GM21447 (cell line): Measurements from ENCODE around the gene MRTFA.
"Not testable (repeated sequence)": the region's sequence is repeated elsewhere in the genome, so short reads cannot be mapped to it uniquely, and the experiment has no call there.

Experiments
- ATAC-seq: cut with Tn5 transposase; IDR thresholded peaks from one replicate; pipeline ENCODE4 v1.9.1; 2021; ENCODE audit not compliant: unreplicated experiment

MRTFA gene

DNA sequence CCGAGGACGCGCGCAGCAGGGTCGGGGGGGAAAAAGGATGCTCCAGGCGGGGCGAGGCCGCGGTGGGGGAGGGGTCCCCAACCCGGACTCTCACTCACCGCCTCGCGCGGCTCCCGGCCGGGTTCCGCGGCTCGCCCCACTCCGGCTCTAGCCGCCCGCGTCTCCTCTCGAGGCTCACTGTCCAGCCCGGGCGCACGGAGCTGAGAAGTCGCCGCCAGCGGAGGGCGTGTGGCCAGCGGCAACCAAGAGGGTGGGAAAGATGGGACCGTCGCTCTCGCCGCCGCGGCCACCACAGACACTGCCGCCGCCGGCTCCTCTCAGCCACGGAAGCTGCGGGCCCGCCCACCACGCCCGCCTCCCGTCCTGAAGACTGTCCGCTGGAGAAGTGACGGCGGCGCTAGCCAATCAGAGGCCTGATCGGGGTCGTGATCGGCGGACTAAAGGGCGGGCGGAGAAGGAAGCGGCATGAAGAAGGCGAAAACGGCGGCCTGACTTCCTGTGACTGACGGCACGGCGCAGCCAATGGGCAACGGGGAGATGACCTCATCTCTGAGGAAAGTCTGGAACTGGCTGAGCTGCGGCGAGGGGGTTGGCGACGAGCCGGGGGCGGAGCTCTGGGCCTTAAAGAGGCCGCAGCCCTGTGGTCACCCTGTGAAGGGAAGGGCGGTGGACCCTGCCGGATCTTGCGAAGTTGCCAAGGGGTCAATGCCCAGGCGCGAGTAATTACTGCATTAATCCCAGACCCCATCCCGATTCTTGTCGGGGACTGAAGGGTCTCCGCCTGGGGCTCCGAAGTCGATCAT is at the start of gene MRTFA:
MRTFA (minus strand) TSS at position 340 of the 803 bp plus-strand sequence.
- peak; percentile 91 for ATAC-seq

DNA sequence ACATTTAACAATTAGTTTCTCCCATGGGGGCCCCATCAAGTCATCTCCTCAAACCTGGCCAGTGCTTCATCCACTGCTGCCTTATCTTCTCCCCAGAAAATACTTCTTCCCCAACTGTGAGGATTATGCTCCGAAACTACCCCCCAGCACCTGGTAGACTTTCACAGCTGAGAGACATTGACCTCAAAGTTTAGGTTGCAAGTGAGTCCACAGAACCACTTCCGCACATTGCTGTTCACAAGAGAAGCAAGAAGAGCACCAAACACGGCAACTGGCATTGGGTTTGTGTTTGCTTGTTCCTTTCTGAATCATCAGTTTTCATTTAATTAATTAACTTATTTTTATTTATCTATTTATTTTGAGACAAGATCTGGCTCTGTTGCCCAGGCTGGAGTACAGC is 48.9 kb upstream of the MRTFA start:
- ATAC-seq: no peak

DNA sequence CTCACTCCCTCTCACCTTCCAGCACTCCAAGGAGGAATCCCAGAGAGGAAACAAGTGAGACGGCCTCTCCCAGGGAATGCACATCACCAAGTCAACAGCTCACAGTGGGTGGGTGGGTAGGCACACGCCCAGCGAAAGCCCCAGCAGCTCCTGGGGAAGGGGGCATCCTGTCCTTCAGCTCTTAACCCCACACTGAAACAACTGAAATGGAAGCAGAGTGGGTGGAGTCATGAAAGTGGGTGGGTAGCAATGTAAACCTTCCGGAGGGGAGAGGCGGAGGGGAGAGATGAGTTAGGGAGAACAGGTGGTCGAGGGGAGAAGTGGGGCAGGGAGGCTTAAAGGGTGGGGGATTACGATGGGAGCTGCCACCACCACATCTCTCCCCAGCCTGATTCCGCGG is 48.2 kb upstream of the MRTFA start:
- ATAC-seq: no peak

DNA sequence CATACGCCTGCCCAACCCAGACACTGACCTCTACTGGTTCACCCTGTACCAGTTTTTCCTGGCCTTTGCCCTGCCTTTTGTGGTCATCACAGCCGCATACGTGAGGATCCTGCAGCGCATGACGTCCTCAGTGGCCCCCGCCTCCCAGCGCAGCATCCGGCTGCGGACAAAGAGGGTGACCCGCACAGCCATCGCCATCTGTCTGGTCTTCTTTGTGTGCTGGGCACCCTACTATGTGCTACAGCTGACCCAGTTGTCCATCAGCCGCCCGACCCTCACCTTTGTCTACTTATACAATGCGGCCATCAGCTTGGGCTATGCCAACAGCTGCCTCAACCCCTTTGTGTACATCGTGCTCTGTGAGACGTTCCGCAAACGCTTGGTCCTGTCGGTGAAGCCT is 44.9 kb upstream of the MRTFA start:
- no peak for ATAC-seq

DNA sequence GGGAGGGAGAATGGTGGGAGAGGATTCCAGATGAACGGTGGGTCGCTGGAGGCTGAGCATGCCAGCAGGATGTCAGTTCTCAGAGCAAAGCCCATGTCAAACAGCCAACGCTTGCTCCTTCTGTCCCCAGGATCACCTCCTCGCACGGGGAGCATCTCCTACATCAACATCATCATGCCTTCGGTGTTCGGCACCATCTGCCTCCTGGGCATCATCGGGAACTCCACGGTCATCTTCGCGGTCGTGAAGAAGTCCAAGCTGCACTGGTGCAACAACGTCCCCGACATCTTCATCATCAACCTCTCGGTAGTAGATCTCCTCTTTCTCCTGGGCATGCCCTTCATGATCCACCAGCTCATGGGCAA is 44.3 kb upstream of the MRTFA start:
- ATAC-seq: no peak

DNA sequence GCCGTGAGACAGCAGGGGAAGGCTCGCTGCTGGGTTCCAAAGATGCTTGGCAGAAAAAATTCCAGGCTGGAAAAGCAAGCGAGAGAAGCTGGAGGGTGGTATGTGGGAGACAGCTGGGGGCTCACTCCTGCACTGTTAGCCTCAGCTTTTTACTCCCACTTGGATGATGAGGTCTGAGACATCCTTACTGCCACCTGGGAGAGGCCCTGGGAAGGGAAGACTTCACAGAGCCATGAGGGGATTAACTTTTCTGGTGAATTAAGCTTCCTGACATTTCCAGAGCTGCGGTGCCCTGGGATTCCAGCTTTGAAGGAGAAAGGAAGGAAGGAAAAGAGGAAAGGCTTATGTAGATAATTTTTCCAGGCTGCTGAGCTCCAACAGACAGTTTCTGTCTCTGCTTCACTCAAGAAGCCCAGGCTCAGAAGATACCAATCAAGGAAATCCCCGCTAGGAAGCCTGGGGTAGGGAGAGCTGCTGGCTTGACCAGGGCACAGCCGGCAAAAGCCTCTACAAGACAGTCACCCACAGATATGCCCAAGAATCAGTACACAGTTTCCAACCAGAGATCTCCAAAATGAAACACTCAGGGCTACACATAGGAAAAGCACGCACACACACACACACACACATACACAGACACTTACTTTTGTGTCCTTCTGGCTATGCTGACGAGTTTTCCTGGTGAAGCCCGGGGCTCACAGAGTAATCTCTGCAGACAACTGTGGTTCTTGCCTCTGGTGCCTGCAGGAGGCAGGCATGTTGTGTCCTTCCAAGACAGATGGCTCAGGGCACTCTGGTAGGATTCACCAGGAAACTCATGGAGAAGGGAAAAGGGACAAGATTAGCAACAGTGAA is 43.7 kb upstream of the MRTFA start:
- ATAC-seq: no peak

DNA sequence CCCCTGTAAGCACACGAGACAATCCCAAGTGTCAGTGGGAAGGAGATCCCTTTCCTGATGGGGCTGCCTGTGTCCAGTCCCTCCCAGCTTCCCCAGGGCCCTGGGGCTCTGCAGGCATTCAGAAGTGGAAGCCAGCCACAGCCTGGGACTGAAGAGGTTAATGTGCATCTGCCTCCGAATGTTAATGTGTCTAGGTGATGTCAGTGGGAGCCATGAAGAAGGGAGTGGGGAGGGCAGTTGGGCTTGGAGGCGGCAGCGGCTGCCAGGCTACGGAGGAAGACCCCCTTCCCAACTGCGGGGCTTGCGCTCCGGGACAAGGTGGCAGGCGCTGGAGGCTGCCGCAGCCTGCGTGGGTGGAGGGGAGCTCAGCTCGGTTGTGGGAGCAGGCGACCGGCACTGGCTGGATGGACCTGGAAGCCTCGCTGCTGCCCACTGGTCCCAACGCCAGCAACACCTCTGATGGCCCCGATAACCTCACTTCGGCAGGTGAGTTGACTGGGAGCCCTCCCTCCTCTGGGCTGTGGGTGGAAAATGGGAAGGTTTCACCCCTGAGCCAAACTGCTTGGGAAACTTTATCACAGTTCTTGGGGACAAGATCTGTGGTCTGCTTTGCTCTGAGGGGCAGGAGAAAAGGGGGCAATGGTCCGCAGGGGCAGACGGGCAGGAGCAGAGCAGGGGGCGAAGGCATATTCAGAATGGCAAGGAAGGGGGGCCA is 42.9 kb upstream of the MRTFA start, which contains the start of gene MCHR1:
MCHR1 (plus strand) TSS at position 236 of the 715 bp plus-strand sequence; CDS start at position 405, 169 bp downstream.
- ATAC-seq: no peak

DNA sequence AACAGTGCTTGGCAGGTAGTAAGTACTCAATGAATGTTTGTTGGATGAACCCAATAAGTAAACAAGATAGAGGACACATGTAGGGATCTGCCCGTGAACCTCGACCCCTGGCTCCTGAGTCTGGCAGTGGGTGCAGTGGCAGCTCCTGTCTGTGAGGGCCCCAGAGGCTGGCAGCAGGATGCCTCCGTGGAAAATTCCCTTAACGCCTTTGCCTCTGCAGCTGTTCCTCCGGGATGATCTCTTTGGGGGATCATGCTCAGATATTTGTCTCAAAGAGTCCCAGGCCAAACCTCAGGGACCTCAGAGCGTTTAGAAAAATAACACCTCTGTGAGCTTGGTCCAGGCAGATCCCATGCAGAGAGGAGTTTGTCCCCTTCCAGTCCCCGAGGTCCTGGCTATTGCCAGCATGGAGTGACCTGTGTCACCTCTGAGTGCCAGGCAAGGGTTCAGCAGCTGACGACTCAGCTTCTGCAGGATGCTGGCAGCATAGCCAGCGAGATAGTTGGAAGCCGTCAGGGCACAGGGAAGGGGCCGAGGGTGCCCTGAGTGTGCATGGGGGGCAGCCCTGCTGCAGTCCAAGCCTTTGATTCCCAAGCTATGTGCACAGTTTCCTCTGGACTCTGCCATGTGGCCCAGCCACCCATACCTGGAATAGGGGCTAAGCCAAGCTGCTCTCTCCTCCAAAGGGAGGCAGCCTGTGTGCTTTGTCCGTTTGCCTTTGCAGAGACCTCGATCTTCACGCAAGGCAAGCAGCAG is 42.2 kb upstream of the MRTFA start:
- ATAC-seq: no peak

DNA sequence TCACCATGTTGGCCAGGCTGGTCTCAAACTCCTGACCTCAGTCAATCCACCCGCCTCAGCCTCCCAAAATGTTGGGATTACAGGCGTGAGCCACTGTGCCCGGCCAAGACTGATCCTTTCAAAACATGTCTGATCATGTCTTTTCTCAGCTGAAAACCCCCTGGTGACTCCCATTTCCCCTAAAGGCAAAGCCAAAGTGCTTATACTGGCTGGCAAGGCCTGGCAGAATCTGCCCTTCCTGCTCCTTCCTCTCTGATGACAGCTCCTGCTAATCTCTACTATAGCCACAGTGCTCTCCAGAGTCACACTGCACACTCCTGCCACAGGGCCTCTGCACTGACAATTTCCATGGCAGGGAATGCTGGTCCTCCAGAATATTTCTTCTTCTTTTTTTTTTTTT is 40.1 kb upstream of the MRTFA start:
- ATAC-seq: no peak

DNA sequence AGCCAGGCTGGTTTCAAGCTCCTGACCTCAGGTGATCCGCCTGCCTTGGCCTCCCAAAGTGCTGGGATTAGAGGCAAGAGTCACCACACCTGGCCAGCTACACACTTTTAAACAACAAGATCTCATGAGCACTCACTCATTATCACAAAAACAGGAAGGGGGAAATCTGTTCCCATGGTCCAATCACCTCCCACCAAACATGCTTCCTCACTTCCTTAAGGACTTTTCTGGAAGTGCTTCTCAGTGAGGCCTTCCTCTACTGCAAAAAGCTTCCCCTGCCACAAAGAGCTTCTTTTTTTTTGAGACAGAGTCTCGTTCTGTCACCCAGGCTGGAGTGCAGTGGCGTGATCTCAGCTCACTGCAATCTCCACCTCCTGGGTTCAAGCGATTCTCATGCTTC is 39.6 kb upstream of the MRTFA start:
- not testable (repeated sequence) for ATAC-seq

DNA sequence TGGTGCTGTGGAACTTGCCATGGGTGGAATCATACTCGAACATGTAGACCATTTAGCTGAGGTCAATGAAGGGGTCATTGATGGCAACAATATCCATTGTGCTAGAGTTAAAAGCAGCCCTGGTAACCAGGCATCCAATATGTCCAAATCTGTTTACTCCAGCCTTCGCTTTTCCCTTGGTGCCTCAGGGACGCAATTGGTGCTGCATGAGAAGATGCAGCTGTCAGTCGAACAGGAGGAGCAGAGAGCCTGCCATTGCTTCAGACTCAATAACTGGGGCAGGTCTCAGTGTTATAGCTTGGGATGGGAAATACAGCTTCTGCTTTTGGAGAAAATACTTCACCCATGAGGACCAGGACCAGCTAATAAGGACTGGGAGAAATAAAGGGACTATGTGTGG is 37.8 kb upstream of the MRTFA start:
- no peak for ATAC-seq

DNA sequence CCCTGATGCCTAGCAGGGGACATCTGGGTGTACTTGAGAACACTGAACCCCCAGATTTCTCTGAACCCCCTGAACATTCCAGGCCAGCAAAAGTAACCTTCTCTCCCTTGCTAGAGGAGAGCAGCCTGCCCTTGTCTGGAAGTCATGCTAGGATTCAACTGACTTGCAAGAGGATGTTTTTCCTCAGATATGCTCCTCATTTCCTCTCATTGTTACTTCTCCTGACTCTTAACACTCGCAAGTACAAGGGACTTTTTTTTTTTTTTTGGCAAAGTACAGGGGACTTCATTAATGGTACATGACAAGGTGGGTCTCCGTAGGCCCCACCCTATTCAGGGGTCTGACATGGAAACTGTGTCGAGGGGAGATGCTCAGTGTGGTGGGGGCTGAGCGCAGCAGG is 36.5 kb upstream of the MRTFA start:
- ATAC-seq: no peak

DNA sequence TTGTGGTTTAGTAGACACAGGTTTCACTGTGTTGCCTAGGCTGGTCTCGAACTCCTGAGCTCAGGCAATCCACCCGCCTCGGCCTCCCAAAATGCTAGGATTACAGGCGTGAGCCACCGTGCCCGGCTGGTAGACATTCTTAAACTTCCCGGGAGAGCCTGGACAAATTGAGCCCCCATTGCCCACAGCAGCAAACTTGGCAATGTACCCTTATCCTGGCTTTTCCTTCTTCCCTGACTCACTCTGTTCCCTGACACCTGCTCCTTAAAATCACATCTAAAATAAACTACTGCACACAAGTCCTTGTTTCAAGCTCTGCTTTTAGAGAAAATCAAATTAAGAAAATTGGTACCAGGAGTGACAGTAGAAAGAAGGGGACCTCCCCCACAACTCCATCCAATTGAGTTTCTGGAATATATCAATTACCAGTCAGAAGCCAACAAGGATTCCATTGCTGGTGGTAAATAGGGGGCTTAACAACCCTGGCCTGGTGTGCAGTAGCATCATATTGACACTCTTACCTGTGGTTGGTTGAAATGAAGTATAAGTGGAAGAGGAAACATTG is 35.4 kb upstream of the MRTFA start:
- ATAC-seq: no peak

DNA sequence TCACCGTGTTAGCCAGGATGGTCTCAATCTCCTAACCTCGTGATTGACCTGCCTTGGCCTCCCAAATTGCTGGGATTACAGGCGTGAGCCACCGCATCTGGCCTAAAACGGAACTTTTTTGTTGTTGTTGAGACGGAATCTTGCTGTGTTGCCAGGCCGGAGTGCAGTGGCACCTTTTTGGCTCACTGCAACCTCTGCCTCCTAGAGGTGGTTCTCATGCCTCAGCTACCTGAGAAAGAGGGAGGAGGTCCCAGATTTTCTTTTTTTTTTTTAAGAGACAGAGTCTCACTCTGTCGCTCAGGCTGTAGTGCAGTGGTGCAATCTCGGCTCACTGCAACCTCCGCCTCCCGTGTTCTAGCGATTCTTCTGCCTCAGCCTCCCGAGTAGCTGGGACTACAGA is 34.9 kb upstream of the MRTFA start:
- ATAC-seq: no peak

DNA sequence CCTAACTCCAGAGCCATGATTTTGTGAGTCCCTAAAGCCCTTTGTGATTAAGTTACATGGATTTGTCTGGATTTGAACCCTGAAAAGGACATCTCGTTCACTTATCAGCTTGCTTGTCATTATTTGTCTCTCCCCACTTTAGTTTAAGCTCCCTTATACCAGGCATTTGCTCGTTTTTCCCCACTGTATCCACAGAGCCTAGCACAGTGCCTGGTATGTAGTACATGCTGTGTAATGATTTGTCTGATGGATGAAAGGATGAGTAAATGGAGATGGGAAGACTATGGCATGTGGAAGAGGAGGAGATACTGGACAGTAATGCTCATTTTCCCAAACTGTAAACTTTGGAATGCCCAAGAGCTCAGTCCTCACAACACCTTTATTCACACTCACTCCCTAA is 33.5 kb upstream of the MRTFA start:
- ATAC-seq: no peak

DNA sequence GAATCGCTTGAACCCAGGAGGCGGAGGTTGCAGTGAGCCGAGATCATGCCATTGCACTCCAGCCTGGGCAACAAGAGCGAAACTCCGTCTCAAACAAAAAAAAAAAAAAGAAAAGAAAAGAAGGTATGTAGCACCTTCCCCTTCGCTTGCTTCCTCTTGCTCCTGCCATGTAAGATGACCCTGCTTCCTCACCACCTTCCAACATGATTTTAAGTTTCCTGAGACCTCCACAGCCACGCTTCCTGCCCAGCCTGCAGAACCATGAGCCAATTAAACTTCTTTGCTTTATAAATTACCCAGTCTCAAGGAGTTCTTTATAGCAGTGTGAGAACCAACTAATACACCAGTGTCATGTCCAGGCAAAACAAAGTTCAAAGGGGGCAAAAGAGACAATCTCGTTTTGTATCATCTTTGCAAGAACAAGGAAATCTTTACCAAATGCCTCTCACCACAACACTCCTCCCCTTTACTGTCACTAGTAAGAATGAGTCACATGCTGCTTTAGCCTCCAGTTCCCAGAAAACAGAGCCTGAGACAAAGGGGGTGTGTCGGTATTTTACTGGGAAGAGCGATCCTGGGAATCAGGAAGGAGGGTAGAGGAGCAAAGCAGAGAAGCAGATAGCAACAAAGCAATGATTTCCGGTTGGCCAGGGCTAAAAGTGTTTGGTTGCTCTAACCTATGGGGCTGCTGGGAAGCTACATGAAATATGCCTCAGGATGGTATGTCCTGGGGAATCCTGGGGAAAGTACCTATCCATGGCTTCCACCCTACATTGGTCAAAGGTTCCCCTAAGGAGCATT is 32.3 kb upstream of the MRTFA start:
- ATAC-seq: no peak

DNA sequence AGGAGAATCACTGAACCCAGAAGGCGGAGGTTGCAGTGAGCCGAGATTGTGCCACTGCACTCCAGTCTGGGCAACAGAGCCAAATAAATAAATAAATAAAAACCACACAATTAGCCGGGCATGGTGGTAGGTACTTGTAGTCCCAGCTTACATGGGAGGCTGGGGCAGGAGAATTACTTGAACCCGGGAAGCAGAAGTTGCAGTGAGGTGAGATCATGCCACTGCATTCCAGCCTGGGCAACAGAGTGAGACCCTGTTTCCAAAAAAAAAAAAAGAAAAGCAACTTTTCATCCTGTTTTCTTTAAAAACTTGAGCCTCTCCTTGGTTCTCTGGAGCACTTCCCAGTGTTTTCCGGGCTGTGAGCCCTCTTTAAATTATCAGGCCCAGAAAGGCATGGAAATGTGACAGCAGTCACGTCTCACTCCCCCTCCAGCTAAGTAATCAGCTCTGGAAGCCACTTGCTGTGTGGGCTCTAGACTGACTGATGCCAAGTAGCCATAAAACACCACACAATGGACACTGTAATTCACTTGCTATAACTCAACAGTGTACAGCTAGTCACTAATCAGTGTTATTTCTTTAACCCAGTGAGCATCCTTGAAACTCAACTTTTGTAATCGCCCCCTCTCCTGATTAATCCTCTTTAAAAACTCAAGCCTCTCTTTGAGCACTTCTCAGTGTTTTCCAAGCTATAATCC is 29.8 kb upstream of the MRTFA start:
- no peak for ATAC-seq

DNA sequence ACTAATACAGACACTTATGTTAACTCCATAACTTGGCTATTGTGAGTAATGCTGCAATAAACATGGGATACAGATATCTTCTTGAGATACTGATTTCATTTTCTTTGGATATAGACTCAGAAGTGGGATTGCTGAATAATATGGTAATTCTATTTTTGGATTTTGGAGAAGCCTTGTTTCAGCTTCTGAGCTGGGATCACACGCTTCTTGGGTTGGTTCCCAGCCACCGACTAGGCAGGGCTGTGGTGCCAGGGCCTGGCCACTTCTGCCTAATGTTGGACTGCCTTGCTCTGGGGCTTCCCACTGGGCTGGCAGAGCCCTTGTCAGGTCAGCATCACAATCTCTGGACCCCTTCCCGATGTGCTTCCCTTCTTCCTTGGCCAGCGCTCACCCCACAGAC is 28.8 kb upstream of the MRTFA start:
- no peak for ATAC-seq

DNA sequence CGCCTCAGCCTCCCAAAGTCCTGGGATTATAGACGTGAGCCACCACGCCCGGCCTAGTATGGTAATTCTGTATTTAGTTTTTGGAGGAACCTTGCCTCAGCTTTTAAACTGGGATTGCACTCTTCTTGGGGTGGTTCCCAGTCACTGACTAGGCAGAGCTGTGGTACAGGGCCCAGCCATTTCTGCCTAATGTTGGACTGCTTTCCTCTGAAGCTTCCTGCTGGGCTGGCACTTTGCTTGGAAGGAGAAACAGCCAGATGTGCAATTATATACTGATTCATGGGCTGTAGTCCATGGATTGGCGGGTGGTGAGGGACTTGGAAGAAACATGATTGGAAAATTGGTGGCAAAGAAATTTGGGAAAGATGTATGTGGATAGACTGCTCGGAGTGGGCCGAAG is 25.2 kb upstream of the MRTFA start:
- ATAC-seq: no peak
